KOPT-K1 (cell line): ENCODE data around the gene WNK2.

Experiments
- H3K27ac ChIP-seq: fragments of 200-600 bp; sonication (generic); 2 replicates; pipeline ENCODE4 v1.5.1; 2016; ENCODE audit warnings: antibody characterized with exemption, mild to moderate bottlenecking, low read depth, low read length; ENCODE audit not compliant: poor library complexity, severe bottlenecking
- H3K36me3 ChIP-seq: fragments of 200-600 bp; sonication (generic); 2 replicates; pipeline ENCODE4 v1.5.1; 2017; ENCODE audit warnings: antibody characterized with exemption, mild to moderate bottlenecking, low read length, moderate library complexity; ENCODE audit not compliant: insufficient read depth
- H3K9me3 ChIP-seq: fragments of 200-600 bp; sonication (generic); 2 replicates; pipeline ENCODE4 v1.5.1; 2017; ENCODE audit warnings: antibody characterized with exemption, low read length, mild to moderate bottlenecking; ENCODE audit not compliant: insufficient read depth, poor library complexity, severe bottlenecking

Gene WNK2

GRCh38 chr9:93236541-93237206 lies 52.7 kb downstream of the WNK2 start:
- H3K27ac ChIP-seq = no peak overlapping the region
- no peaks in the 10 kb centered on the region for H3K36me3 ChIP-seq
- H3K9me3 ChIP-seq = peaks cover 10% of the 10 kb centered on the region

DNA sequence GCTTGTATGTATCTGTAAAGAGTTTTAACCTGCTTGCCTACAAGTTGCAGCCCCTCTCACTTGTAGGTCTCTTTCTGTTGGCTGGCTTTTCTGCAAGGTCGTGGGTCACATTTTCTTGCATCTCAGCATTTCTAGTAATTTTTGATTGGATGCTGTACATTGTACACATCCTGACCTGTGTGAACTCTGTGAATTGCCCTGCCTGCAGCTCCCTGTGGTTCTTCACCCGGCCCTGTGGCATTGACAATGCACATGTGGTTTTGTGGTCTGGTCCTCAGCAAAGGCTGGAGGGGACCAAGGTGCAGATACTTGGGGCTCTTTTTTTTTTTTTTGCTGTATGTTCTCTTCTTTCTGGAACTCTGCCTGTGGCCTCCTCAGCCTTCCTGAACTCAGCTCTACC lies 53.6 kb downstream of the WNK2 start:
- H3K27ac ChIP-seq = no peak overlapping the region

DNA sequence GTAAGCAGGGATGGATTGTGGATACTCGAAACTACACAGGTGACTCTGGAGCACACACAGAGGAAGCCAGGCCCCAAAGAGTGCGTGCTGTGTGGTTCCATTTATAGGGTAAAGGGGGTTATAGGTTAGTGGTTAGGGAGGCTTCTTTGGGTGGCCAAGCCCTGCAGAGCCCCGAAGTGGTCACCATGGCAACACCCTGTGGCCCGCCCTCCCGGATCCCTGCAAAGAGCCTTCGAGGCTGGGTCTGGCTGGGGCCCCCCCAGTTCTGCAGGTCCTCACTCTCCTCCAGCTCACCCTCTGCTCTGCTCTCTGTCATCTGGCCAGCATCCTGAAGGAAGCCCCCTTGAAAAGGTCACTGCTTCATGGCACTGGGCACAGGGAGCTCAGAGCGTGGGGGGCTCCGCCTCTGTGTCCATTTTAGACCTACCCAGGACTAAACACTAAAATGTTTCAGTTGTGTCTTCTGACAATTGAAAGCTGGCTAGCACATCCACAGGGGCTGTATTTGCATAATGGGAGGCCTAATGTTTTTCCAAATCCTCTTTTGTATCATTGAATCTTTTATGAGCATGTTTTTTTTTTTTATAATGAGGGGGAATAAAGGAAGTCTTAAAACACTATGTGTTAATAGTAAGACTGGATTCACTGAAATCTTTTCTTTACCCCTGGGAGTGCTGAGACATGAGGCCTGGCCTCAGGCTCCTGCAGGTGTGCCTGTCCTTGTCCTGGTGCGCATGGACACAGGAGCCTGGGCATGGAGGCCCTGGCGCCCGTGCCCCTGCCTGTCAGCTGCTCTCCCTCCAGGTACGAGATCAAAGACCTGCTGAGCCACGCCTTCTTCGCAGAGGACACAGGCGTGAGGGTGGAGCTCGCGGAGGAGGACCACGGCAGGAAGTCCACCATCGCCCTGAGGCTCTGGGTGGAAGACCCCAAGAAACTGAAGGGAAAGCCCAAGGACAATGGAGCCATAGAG lies 55.3 kb downstream of the WNK2 start:
- no peaks in the 10 kb centered on the region for H3K36me3 ChIP-seq
- no peak overlapping the region for H3K27ac ChIP-seq

More for the DNA sequence above, 53.6 kb downstream of the WNK2 start:
- H3K36me3 ChIP-seq = no peaks in the 10 kb centered on the region
- peaks cover 10% of the 10 kb centered on the region for H3K9me3 ChIP-seq

GRCh38 chr9:93240891-93241334 lies 57.0 kb downstream of the WNK2 start:
- Histone ChIP-seq H3K9me3 (peaks cover 10% of the 10 kb centered on the region), H3K36me3 (no peaks in the 10 kb centered on the region), H3K27ac (no peak overlapping the region)

More for the DNA sequence above, 55.3 kb downstream of the WNK2 start:
- peaks cover 10% of the 10 kb centered on the region for H3K9me3 ChIP-seq

DNA sequence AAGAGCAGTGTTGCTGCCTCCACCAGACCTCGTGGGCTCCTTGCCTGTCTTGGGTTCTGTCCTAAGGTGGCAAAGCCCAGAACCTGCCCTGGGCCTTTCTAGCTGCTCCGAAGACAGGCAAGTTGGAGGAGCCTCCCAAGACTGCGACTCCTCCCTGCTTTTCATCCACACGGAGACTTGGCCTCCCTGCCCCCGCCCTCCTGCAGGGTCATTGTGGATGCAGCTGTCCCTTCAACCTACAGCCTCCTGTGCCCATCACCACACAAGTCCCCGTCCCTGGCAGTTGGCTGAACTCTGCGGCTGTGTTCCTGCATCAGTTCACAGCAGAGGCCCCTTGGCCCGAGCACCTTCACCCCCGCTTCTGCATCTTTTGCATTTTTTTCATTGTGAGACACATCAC lies 59.2 kb downstream of the WNK2 start:
- no peak overlapping the region for H3K27ac ChIP-seq
- H3K9me3 ChIP-seq = no peaks in the 10 kb centered on the region
- H3K36me3 ChIP-seq = no peaks in the 10 kb centered on the region

DNA sequence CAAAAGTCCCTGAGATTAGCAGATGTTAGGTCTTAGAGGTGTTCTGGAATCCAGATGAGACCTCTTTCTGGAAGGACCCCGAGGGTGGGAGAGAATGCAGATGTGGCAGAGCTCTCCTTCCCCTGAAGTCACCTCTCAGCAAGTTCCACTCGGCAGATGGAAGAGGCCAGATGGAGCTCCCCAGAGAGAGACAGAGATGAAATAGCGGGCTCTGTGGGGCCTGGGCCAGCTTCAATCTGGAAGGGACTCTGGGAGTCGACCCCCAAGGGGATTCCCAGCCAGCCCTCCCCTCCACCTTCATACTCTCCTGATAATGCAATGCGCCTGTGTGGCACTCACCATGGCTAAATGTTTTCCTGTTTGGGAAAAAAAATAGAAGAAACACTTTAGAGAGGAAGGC lies 60.2 kb downstream of the WNK2 start:
- Histone ChIP-seq H3K9me3 (no peaks in the 10 kb centered on the region), H3K36me3 (no peaks in the 10 kb centered on the region), H3K27ac (no peak overlapping the region)

DNA sequence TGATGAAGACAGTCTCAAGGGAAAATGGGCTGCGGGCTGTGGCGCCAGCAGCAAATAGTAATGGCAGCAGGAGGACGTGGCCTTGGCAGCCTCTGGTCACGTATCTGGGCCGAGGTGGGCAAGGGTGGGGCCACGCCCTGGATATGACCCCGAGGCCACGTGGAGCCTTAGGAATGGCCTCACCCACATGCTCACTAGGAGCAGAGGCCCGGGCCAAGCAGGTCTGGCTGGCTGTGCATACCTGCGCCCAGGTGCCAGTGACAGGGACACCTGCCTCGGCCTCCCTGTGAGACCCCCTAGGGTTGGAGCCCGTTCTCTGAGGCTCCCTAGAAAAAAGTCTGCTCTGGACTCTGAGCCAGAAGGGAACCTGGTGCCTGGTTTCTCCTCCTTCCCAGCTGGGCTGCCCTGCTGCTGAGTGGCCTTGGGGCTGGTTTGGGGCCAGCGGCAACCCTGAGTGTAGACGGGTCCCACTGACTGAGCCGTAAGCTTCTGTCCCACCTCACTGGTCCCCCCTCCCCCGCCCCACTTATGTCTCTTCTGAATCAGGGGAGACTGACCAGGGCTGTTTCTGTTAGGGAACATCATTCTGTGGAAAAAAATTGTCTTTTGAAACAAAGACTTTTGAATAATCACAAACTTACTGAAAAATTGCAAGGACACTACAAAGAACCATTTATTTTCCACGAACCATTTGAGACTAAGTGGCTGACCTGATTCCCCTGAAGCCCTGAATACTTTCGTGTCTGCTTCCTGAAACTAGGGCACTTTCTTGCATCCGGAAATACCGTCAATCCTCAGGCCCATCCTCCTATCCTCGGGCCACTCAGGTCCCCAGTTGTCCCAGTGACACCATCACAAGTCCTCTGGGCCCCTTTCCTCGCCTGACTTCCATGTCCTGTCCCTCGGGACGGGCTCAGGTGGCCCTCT lies 60.8 kb downstream of the WNK2 start:
- Histone ChIP-seq H3K9me3 (no peaks in the 10 kb centered on the region), H3K36me3 (no peaks in the 10 kb centered on the region), H3K27ac (no peak overlapping the region)

GRCh38 chr9:93245437-93245970 lies 61.6 kb downstream of the WNK2 start:
- H3K9me3 ChIP-seq = no peaks in the 10 kb centered on the region
- no peaks in the 10 kb centered on the region for H3K36me3 ChIP-seq
- no peak overlapping the region for H3K27ac ChIP-seq

GRCh38 chr9:93246111-93246510 lies 62.2 kb downstream of the WNK2 start:
- H3K27ac ChIP-seq = no peak overlapping the region
- no peaks in the 10 kb centered on the region for H3K36me3 ChIP-seq
- H3K9me3 ChIP-seq = no peaks in the 10 kb centered on the region

DNA sequence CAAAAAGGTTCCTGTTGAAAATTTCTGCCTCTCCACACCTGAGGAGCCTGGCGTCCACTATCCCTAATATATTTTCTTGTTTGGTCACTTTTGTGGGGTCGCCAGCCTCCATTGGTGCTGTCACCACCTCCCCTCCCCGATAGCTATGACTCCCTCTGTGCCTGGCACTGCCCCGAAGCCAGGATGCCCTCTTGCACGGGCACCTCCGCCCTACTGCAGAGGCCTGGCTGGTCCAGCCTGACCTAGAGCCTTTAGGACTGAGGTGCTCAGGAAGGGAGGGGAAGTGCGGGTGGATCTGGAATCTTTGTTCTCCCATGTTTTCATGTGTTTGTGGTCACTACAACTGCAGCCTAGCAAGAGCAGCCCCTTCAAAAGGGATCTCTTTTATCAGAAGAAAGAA lies 62.6 kb downstream of the WNK2 start:
- H3K27ac ChIP-seq = no peak overlapping the region
- H3K36me3 ChIP-seq = no peaks in the 10 kb centered on the region
- no peaks in the 10 kb centered on the region for H3K9me3 ChIP-seq

DNA sequence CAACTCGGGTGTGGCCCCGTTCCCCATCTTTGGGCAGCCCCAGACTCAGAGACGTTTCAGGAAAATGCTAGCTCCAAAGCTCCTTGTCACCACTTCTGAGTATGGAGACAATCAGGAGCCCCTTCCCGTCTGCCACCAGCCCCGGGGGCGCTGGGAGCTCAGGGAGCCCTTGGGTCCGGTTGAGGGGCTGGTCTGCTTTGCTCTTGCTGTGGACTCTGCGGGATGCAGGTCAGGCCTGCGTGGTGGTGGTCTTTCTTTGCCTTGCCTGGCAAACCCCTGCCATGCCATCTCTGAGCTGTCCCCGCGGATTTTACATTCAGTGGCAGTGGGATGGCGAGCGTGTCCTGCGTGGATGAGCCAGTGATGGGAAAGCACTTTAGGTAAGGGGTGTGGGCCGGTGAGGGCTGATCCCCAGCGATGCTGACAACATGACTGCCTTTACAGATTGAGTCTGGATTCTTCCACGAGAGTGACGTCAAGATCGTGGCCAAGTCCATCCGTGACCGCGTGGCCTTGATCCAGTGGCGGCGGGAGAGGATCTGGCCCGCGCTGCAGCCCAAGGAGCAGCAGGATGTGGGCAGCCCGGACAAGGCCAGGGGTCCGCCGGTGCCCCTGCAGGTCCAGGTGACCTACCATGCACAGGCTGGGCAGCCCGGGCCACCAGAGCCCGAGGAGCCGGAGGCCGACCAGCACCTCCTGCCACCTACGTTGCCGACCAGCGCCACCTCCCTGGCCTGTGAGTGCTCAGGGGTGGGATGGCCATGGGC lies 63.3 kb downstream of the WNK2 start:
- Histone ChIP-seq H3K27ac (no peak overlapping the region), H3K36me3 (no peaks in the 10 kb centered on the region), H3K9me3 (no peaks in the 10 kb centered on the region)

GRCh38 chr9:93247892-93248291 lies 64.0 kb downstream of the WNK2 start:
- Histone ChIP-seq H3K36me3 (no peaks in the 10 kb centered on the region), H3K27ac (no peak overlapping the region), H3K9me3 (no peaks in the 10 kb centered on the region)

DNA sequence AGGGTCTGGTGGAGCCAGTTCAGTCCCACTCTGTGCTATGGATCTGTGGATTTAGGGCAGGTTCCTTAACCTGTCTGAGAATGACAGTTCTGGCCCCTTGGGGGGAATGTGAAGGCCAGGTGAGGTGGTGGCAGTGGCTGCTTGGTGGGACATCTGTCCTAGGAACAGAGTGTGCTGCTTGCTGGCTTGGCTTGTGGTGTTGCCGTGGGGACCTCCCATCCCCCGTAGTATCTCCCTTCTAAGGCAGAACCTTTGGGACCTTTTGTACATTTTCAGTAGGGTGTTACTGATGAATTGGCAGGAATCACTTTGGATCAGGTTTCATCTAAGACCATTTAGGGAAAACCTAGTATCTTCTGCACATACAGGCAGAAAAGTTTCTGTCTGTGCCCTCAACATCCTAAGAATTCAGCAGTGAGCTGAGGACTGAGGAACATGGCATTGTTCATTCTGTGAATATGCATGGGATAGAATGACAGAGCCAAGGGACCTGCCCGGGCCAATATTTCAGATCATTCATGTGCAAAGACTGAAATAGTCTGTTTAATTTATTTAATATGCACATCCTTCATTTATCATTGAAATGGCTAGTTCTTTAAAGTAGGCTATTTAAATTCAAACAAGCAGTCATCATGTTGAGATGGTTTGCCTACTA lies 64.6 kb downstream of the WNK2 start:
- Histone ChIP-seq H3K27ac (no peak overlapping the region), H3K9me3 (no peaks in the 10 kb centered on the region), H3K36me3 (no peaks in the 10 kb centered on the region)
